ENCODE measurements around the gene PRKG1.

GRCh38 chr10:51745397-51745796 lies 671.1 kb downstream of the PRKG1 start:
- TF ChIP-seq CTCF (optimal IDR thresholded peaks at IDR 0.05 in 1 of 3, IDR thresholded peaks at IDR 0.05 in 1 of 3, conservative IDR thresholded peaks at IDR 0.05 in 1 of 3; ENCODE audit: extremely low read depth in 1 of 3, insufficient read depth in 2 of 3, low read length in 3 of 3) (no peak), EZH2 (IDR thresholded peaks at IDR 0.05; ENCODE audit: low read length) (no peak)

Measured in keratinocyte (primary cell).